Testis (tissue), 2 donors: ENCODE data around the gene PSMF1.

Experiments
- CTCF ChIP-seq, 3 experiments: fragments of 450-650 bp in 2 of 3; fragments of 200-600 bp in 1 of 3; sonication (generic) in 1 of 3; IDR thresholded peaks; one replicate each; pipeline ENCODE4 v1.5.1; 2016 to 2019; ENCODE audit warnings: antibody characterized with exemption in 3 of 3, mild to moderate bottlenecking in 2 of 3, moderate library complexity in 1 of 3
- POLR2A ChIP-seq: fragments of 450-650 bp; IDR thresholded peaks from one replicate; pipeline ENCODE4 v1.6.1; 2017; ENCODE audit warnings: antibody characterized with exemption, mild to moderate bottlenecking, moderate library complexity

GRCh38 chr20:1199964-1200363, 81.6 kb downstream of the PSMF1 start:
- TF ChIP-seq CTCF (IDR thresholded peaks at IDR 0.05) (no peak), POLR2A (no peak)
